ENCODE data around the gene DAAM1.

The DAAM1 gene

GRCh38 chr14:59341858-59342477 is 153.5 kb downstream of the DAAM1 start:
- Histone ChIP-seq H4K20me1 (ENCODE audit: insufficient read depth, low read length) (no peaks in the 10 kb centered on the region), H3K9me3 (ENCODE audit: insufficient read depth, low read length, severe bottlenecking) (no peaks in the 10 kb centered on the region), H3K4me2 (ENCODE audit: insufficient read depth, low read length) (no peak overlapping the region), H2AFZ (ENCODE audit: low read depth, low read length) (no peak overlapping the region), H3K27me3 (ENCODE audit: insufficient read depth, low read length, poor library complexity) (no peaks in the 10 kb centered on the region), H3K4me1 (ENCODE audit: insufficient read depth, low read length) (no peaks in the 10 kb centered on the region), H3K27ac (ENCODE audit: low read length) (no peak overlapping the region), H3K79me2 (ENCODE audit: insufficient read depth, low read length) (no peaks in the 10 kb centered on the region), H3K36me3 (ENCODE audit: insufficient read depth, low read length) (no peaks in the 10 kb centered on the region), H3K4me3 (ENCODE audit: low read depth in 1 of 2, low read length in 2 of 2) (no peak overlapping the region), H3K9ac (ENCODE audit: low read depth, low read length) (no peak overlapping the region)
- ATAC-seq (ENCODE audit: insufficient read depth, low read depth): no peak
- no peak for TF ChIP-seq EZH2 (IDR thresholded peaks at IDR 0.05; ENCODE audit: borderline replicate concordance, low read depth, low read length, severe bottlenecking)
- no peak for TF ChIP-seq CTCF (IDR thresholded peaks at IDR 0.05; ENCODE audit: borderline replicate concordance, extremely low read depth, low read length, poor library complexity, severe bottlenecking)
- no peak for DNase-seq

- Histone ChIP-seq H2AFZ (ENCODE audit: low read depth, low read length) (no peak overlapping the region), H4K20me1 (ENCODE audit: insufficient read depth, low read length) (no peaks in the 10 kb centered on the region), H3K4me2 (ENCODE audit: insufficient read depth, low read length) (no peak overlapping the region), H3K9me3 (ENCODE audit: insufficient read depth, low read length, severe bottlenecking) (no peaks in the 10 kb centered on the region), H3K9ac (ENCODE audit: low read depth, low read length) (no peak overlapping the region), H3K27me3 (ENCODE audit: insufficient read depth, low read length, poor library complexity) (no peaks in the 10 kb centered on the region), H3K4me3 (ENCODE audit: low read depth in 1 of 2, low read length in 2 of 2) (no peak overlapping the region), H3K27ac (ENCODE audit: low read length) (no peak overlapping the region), H3K79me2 (ENCODE audit: insufficient read depth, low read length) (no peaks in the 10 kb centered on the region), H3K36me3 (ENCODE audit: insufficient read depth, low read length) (0 out of 2 replicates have a peak, but pooled peaks cover 3% of the 10 kb centered on the region), H3K4me1 (ENCODE audit: insufficient read depth, low read length) (no peaks in the 10 kb centered on the region)
- ATAC-seq (ENCODE audit: insufficient read depth, low read depth) (no peak), DNase-seq (no peak)
- TF ChIP-seq EZH2 (IDR thresholded peaks at IDR 0.05; ENCODE audit: borderline replicate concordance, low read depth, low read length, severe bottlenecking): no peak
- TF ChIP-seq CTCF (IDR thresholded peaks at IDR 0.05; ENCODE audit: borderline replicate concordance, extremely low read depth, low read length, poor library complexity, severe bottlenecking): no peak
These were observed 154.3 kb downstream of the DAAM1 start for GRCh38 chr14:59342516-59343484.

GRCh38 chr14:59343585-59343984 is 155.1 kb downstream of the DAAM1 start:
- no peak overlapping the region for H3K4me2 ChIP-seq (ENCODE audit: insufficient read depth, low read length)
- DNase-seq (no peak), ATAC-seq (ENCODE audit: insufficient read depth, low read depth) (no peak)
- no peaks in the 10 kb centered on the region for H3K4me1 ChIP-seq (ENCODE audit: insufficient read depth, low read length)
- H4K20me1 ChIP-seq (ENCODE audit: insufficient read depth, low read length): no peaks in the 10 kb centered on the region
- peaks cover 10% of the 10 kb centered on the region; the same call in 1 of the 2 replicates for H3K36me3 ChIP-seq (ENCODE audit: insufficient read depth, low read length)
- H2AFZ ChIP-seq (ENCODE audit: low read depth, low read length): no peak overlapping the region
- H3K27ac ChIP-seq (ENCODE audit: low read length): no peak overlapping the region
- no peaks in the 10 kb centered on the region for H3K79me2 ChIP-seq (ENCODE audit: insufficient read depth, low read length)
- TF ChIP-seq CTCF (IDR thresholded peaks at IDR 0.05; ENCODE audit: borderline replicate concordance, extremely low read depth, low read length, poor library complexity, severe bottlenecking): no peak
- TF ChIP-seq EZH2 (IDR thresholded peaks at IDR 0.05; ENCODE audit: borderline replicate concordance, low read depth, low read length, severe bottlenecking): no peak
- H3K9me3 ChIP-seq (ENCODE audit: insufficient read depth, low read length, severe bottlenecking): no peaks in the 10 kb centered on the region
- no peak overlapping the region for H3K9ac ChIP-seq (ENCODE audit: low read depth, low read length)
- no peaks in the 10 kb centered on the region for H3K27me3 ChIP-seq (ENCODE audit: insufficient read depth, low read length, poor library complexity)
- H3K4me3 ChIP-seq (ENCODE audit: low read depth in 1 of 2, low read length in 2 of 2): no peak overlapping the region
